HG03354 (cell line): ENCODE data around the gene SLC25A24.
"Not testable (repeated sequence)": the region's sequence is repeated elsewhere in the genome, so short reads cannot be mapped to it uniquely, and the experiment has no call there.

Experiments used
- ATAC-seq: cut with Tn5 transposase; IDR thresholded peaks from one replicate; pipeline ENCODE4 v1.9.1; 2021; ENCODE audit warnings: mild to moderate bottlenecking; ENCODE audit not compliant: unreplicated experiment, poor library complexity, severe bottlenecking

Gene SLC25A24

GRCh38 chr1:108200687-108201051, 526 bp upstream of the SLC25A24 start:
- ATAC-seq = no peak

- ATAC-seq = no peak
Observed at GRCh38 chr1:108199201-108199691, 897 bp downstream of the SLC25A24 start.

- no peak for ATAC-seq
Observed at GRCh38 chr1:108194051-108194450, 6.1 kb downstream of the SLC25A24 start.

GRCh38 chr1:108193333-108193732, 6.8 kb downstream of the SLC25A24 start:
- ATAC-seq = no peak

- ATAC-seq = no peak
Observed at GRCh38 chr1:108192581-108192980, 7.6 kb downstream of the SLC25A24 start.

GRCh38 chr1:108190686-108191416, 9.3 kb downstream of the SLC25A24 start:
- no peak for ATAC-seq

- ATAC-seq = no peak
Observed at GRCh38 chr1:108190001-108190634, 10.0 kb downstream of the SLC25A24 start.

- no peak for ATAC-seq
Observed at GRCh38 chr1:108188801-108189200, 11.3 kb downstream of the SLC25A24 start.

- ATAC-seq = no peak
Observed at GRCh38 chr1:108182959-108183700, 17.0 kb downstream of the SLC25A24 start.

- ATAC-seq = no peak
Observed at GRCh38 chr1:108179018-108179417, 21.1 kb downstream of the SLC25A24 start.

GRCh38 chr1:108162409-108162808, 37.7 kb downstream of the SLC25A24 start:
- ATAC-seq = not testable (repeated sequence)

- ATAC-seq = not testable (repeated sequence)
Observed at GRCh38 chr1:108159951-108160350, 40.2 kb downstream of the SLC25A24 start.

- no peak for ATAC-seq
Observed at GRCh38 chr1:108158893-108159453, 41.2 kb downstream of the SLC25A24 start.

GRCh38 chr1:108154314-108154713, 45.8 kb downstream of the SLC25A24 start:
- no peak for ATAC-seq

- ATAC-seq = no peak
Observed at GRCh38 chr1:108152782-108153222, 47.3 kb downstream of the SLC25A24 start.

GRCh38 chr1:108151548-108151947, 48.6 kb downstream of the SLC25A24 start:
- no peak for ATAC-seq

- no peak for ATAC-seq
Observed at GRCh38 chr1:108149796-108150467, 50.2 kb downstream of the SLC25A24 start.

- ATAC-seq = not testable (repeated sequence)
Observed at GRCh38 chr1:108144569-108144968, 55.6 kb downstream of the SLC25A24 start.

GRCh38 chr1:108142773-108143394, 57.3 kb downstream of the SLC25A24 start:
- no peak for ATAC-seq
